ENCODE results near the gene TCF20.

- TF ChIP-seq FOXA1 (IDR thresholded peaks at IDR 0.05): no peak
- TF ChIP-seq CTCF (IDR thresholded peaks at IDR 0.05; ENCODE audit: low read depth, low read length, missing input control): no peak
- no peak for TF ChIP-seq HNF4A (conservative IDR thresholded peaks at IDR 0.05)
- no peak for TF ChIP-seq JUND (IDR thresholded peaks at IDR 0.05)
- TF ChIP-seq REST (IDR thresholded peaks at IDR 0.05): no peak
- no peak for TF ChIP-seq HNF4G (IDR thresholded peaks at IDR 0.05)
- TF ChIP-seq YY1 (IDR thresholded peaks at IDR 0.05): no peak
- no peak for TF ChIP-seq ZBTB33 (IDR thresholded peaks at IDR 0.05)
- TF ChIP-seq MAX (IDR thresholded peaks at IDR 0.05): no peak
- TF ChIP-seq TAF1 (conservative IDR thresholded peaks at IDR 0.05): no peak
- TF ChIP-seq SP1 (IDR thresholded peaks at IDR 0.05): no peak
- no peak for TF ChIP-seq EGR1 (IDR thresholded peaks at IDR 0.05; ENCODE audit: low read depth in 2 of 2)
- no peak for TF ChIP-seq RAD21 (IDR thresholded peaks at IDR 0.05)
Measured at GRCh38 chr22:42314709-42315391, 44.4 kb upstream of the TCF20 start.

Measured in liver (tissue), 3 donors.